ENCODE data around the gene CCSER2. TPM values are rescaled to one million over a fixed set of nuclear protein-coding genes. Genes with fewer than 3 reads are reported as not detected.
"Not testable (repeated sequence)": the region's sequence is repeated elsewhere in the genome, so short reads cannot be mapped to it uniquely, and the experiment has no call there.

Gene CCSER2
- total RNA-seq, 1 donor from 2014 or later = 52.3 TPM

DNA sequence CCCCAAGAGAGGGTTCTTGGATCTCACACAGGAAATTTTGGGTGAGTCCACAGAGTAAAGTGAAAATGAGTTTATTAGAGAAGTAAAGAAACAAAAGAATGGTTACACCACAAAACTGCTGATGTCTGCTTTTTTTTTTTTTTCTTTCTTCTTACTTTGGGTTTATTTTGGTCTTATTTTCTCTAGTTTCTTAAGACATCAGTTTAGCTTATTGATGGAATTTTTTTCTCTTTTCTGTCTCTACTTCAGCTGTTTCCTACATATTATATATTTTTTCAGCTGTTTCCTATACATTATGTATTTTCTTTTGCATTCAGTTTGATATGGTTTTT, 166.4 kb downstream of the CCSER2 start:
- Mint-ChIP-seq H3K27me3 (ENCODE audit: insufficient read depth) (no peaks in the 10 kb centered on the region), H3K27ac (no peak overlapping the region), H3K4me3 (no peak overlapping the region), H3K9me3 (no peaks in the 10 kb centered on the region), H3K36me3 (ENCODE audit: low read depth) (peaks cover 13% of the 10 kb centered on the region), H3K4me1 (ENCODE audit: low read depth) (no peaks in the 10 kb centered on the region)
- DNase-seq (ENCODE audit: low spot score) = no peak
- intact Hi-C loops (cut with micrococcal nuclease) = no loop called here

DNA sequence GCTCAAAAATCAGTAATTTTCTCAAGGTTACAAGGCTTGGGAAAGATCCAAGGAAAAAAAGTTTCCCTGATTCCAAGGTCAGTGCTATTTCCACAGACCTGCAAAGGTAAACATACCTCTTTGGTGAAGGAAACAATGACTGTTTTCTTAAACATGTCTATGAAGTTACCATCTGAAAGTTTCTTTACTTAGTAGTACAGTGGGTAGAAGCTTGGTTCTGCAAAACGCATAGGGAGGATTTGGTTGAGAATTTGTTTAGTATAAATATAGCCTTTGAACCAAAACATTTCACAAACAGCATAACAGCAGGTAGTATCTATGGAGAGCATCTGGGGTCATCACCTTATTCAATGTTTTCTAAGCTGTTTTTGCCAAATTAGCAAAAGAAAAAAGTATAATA, 169.6 kb downstream of the CCSER2 start:
- intact Hi-C loops (cut with micrococcal nuclease) = no loop called here
- Mint-ChIP-seq H3K27ac (no peak overlapping the region), H3K4me3 (no peak overlapping the region), H3K9me3 (no peaks in the 10 kb centered on the region), H3K4me1 (ENCODE audit: low read depth) (no peaks in the 10 kb centered on the region), H3K36me3 (ENCODE audit: low read depth) (peaks cover 5% of the 10 kb centered on the region), H3K27me3 (ENCODE audit: insufficient read depth) (no peaks in the 10 kb centered on the region)
- DNase-seq (ENCODE audit: low spot score) = no peak

DNA sequence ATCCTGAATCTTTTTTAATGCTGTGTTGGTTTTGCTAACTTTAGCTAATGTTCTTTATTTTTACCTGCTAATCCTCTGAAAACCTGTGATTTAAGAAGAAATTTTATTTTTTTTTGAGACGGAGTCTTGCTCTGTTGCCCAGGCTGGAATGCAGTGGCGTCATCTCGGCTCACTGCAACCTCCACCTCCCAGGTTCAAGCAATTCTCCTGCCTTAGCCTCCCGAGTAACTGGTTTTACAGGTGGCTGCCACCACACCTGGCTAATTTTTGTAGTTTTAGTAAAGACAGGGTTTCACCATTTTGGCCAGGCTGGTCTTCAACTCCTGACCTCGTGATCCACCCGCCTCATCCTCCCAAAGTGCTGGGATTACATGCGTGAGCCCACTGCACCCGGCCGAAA, 170.7 kb downstream of the CCSER2 start:
- H3K27me3 Mint-ChIP-seq (ENCODE audit: insufficient read depth); H3K4me3 Mint-ChIP-seq; DNase-seq (ENCODE audit: low spot score); H3K4me1 Mint-ChIP-seq (ENCODE audit: low read depth); H3K27ac Mint-ChIP-seq; H3K9me3 Mint-ChIP-seq; intact Hi-C loops (cut with micrococcal nuclease); H3K36me3 Mint-ChIP-seq (ENCODE audit: low read depth): not testable (repeated sequence)

- Mint-ChIP-seq H3K27ac (no peak overlapping the region), H3K36me3 (ENCODE audit: low read depth) (peaks cover 2% of the 10 kb centered on the region), H3K9me3 (no peaks in the 10 kb centered on the region), H3K4me1 (ENCODE audit: low read depth) (no peaks in the 10 kb centered on the region), H3K27me3 (ENCODE audit: insufficient read depth) (no peaks in the 10 kb centered on the region), H3K4me3 (no peak overlapping the region)
- DNase-seq (ENCODE audit: low spot score) = no peak
- intact Hi-C loops (cut with micrococcal nuclease) = no loop called here
Observed at GRCh38 chr10:84499846-84500245, 171.5 kb downstream of the CCSER2 start.

DNA sequence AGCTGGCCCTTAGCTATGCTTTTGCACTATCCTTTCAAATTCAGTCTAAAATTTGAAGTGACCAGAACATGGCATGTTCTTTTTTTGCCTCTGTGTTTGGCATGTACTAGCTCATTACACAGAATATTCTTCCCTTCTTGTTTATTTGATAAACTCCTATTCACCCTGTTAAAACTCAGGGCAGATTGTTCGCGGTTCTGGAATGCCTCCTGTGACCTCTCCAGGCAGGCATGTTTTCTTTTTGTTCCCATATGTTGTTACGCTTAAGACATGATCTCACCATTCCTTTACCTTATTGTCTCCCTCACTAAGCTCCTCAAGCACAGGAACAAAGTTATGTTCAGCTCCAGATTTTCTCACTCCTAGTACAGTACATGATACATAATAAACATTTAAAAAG, 181.7 kb downstream of the CCSER2 start:
- H3K27ac Mint-ChIP-seq = no peak overlapping the region
- H3K4me3 Mint-ChIP-seq = no peak overlapping the region
- intact Hi-C loops (cut with micrococcal nuclease) = no loop called here
- no peaks in the 10 kb centered on the region for H3K27me3 Mint-ChIP-seq (ENCODE audit: insufficient read depth)
- H3K9me3 Mint-ChIP-seq = no peaks in the 10 kb centered on the region
- H3K36me3 Mint-ChIP-seq (ENCODE audit: low read depth) = peaks cover 16% of the 10 kb centered on the region
- peaks cover 4% of the 10 kb centered on the region for H3K4me1 Mint-ChIP-seq (ENCODE audit: low read depth)
- no peak for DNase-seq (ENCODE audit: low spot score)

DNA sequence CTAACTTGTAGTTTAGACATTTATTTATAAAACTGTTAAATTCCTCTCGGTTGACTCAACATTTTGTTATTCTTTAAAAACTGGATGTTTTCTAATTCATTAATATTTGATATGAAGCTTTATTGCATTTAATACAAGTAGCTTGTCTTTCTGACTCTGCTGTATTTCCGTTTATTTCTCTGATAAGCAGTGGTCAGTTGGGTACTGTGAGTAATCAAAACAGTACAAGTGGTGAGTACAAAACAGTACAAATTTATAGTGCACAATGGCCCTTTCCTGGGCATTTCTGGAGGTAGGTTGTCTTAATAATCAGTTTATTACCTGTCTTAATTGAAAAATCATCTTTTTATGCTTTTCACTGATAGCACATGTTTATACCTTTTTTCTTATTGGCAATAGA, 182.7 kb downstream of the CCSER2 start:
- Mint-ChIP-seq H3K4me3 (no peak overlapping the region), H3K36me3 (ENCODE audit: low read depth) (peaks cover 20% of the 10 kb centered on the region)
- intact Hi-C loops (cut with micrococcal nuclease) = no loop called here

DNA sequence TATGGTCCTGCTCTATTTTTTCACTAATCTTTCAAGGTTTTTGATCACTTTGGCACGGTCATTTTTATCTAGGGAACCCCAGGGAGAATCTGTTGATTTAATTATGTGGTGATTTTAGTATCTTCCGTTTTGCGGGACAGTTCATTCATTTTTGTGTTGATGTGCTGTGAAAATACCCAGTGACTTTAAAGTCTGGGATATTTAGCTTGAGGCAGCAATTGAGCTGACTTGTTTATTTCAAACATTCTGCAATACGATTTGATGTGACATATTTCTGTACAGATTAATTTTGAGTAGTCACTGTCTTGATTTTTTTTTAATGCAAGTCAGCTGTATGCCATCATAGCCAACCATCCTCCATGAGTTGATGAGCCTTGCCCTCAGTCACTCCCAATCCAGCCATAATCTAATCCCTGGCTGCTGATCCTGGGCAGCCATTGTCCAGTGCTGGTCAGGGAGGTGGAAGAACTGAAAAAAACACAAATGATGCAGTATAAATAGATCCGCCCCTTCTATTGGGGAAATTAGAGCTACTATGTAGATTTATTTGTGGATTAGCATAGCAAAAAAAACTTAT, 183.4 kb downstream of the CCSER2 start:
- Mint-ChIP-seq H3K4me3 (no peak overlapping the region), H3K36me3 (ENCODE audit: low read depth) (peaks cover 23% of the 10 kb centered on the region), H3K9me3 (no peaks in the 10 kb centered on the region), H3K27me3 (ENCODE audit: insufficient read depth) (no peaks in the 10 kb centered on the region), H3K4me1 (ENCODE audit: low read depth) (peaks cover 4% of the 10 kb centered on the region), H3K27ac (no peak overlapping the region)
- no peak for DNase-seq (ENCODE audit: low spot score)
- intact Hi-C loops (cut with micrococcal nuclease) = no loop called here

More for the DNA sequence above, 182.7 kb downstream of the CCSER2 start:
- no peak for DNase-seq (ENCODE audit: low spot score)
- H3K9me3 Mint-ChIP-seq = no peaks in the 10 kb centered on the region
- H3K27ac Mint-ChIP-seq = no peak overlapping the region
- H3K27me3 Mint-ChIP-seq (ENCODE audit: insufficient read depth) = no peaks in the 10 kb centered on the region
- peaks cover 4% of the 10 kb centered on the region for H3K4me1 Mint-ChIP-seq (ENCODE audit: low read depth)

DNA sequence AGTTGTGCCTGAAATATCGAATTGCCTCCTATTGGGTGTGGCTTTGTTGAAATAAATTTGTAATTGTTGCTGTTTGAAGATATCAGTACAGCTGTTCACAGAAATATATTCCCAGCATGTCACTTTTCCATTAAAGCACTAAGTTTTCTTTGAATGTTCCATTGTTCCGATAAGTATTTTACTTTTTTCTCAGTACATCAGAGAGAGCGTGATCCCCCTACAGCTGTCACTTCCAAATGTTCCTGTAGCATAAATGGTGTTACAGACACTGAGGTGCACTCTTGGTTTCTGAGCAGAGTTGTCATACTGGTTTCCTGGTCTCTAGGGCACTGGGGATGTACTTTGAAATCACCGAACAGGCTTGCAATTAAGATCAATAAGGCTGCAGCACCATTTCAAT, 189.2 kb downstream of the CCSER2 start:
- Mint-ChIP-seq H3K4me3 (no peak overlapping the region), H3K27me3 (ENCODE audit: insufficient read depth) (no peaks in the 10 kb centered on the region), H3K9me3 (no peaks in the 10 kb centered on the region), H3K4me1 (ENCODE audit: low read depth) (peaks cover 4% of the 10 kb centered on the region), H3K36me3 (ENCODE audit: low read depth) (peaks cover 23% of the 10 kb centered on the region), H3K27ac (no peak overlapping the region)
- no peak for DNase-seq (ENCODE audit: low spot score)
- intact Hi-C loops (cut with micrococcal nuclease) = no loop called here

DNA sequence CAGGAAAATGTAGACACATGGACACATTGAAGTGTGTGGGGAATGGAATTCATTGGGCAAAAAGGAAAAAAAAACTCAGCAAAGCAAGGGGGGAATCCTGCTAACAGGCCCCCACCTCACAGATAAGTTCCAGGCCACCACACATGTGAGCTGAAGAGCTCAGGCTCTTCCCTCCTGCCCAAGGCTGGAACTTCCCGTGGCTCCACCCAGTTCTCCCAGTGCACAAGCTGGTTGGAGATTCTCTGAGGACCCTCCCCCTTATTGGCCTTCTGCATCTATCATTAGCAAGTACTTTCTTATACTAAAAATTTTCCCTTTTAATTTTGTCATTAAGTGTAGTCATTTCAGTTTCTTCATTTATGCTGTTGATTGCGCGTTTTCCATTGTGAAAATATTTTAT, 190.8 kb downstream of the CCSER2 start:
- Mint-ChIP-seq H3K4me1 (ENCODE audit: low read depth) (no peaks in the 10 kb centered on the region), H3K36me3 (ENCODE audit: low read depth) (peaks cover 13% of the 10 kb centered on the region), H3K27ac (no peak overlapping the region), H3K9me3 (no peaks in the 10 kb centered on the region), H3K27me3 (ENCODE audit: insufficient read depth) (no peaks in the 10 kb centered on the region), H3K4me3 (no peak overlapping the region)
- DNase-seq (ENCODE audit: low spot score) = no peak
- intact Hi-C loops (cut with micrococcal nuclease) = no loop called here

GRCh38 chr10:84521013-84521412, 192.6 kb downstream of the CCSER2 start:
- peaks cover 7% of the 10 kb centered on the region for H3K36me3 Mint-ChIP-seq (ENCODE audit: low read depth)
- peaks cover 13% of the 10 kb centered on the region for H3K9me3 Mint-ChIP-seq
- no peaks in the 10 kb centered on the region for H3K4me1 Mint-ChIP-seq (ENCODE audit: low read depth)
- no peaks in the 10 kb centered on the region for H3K27me3 Mint-ChIP-seq (ENCODE audit: insufficient read depth)
- H3K27ac Mint-ChIP-seq = no peak overlapping the region
- H3K4me3 Mint-ChIP-seq = no peak overlapping the region
- intact Hi-C loops (cut with micrococcal nuclease) = no loop called here
- no peak for DNase-seq (ENCODE audit: low spot score)

GRCh38 chr10:84521468-84521867, 193.1 kb downstream of the CCSER2 start:
- H3K27me3 Mint-ChIP-seq (ENCODE audit: insufficient read depth) = no peaks in the 10 kb centered on the region
- H3K4me1 Mint-ChIP-seq (ENCODE audit: low read depth) = no peaks in the 10 kb centered on the region
- intact Hi-C loops (cut with micrococcal nuclease) = no loop called here
- no peak for DNase-seq (ENCODE audit: low spot score)
- peaks cover 18% of the 10 kb centered on the region for H3K9me3 Mint-ChIP-seq
- no peak overlapping the region for H3K27ac Mint-ChIP-seq
- peaks cover 4% of the 10 kb centered on the region for H3K36me3 Mint-ChIP-seq (ENCODE audit: low read depth)
- H3K4me3 Mint-ChIP-seq = no peak overlapping the region

DNA sequence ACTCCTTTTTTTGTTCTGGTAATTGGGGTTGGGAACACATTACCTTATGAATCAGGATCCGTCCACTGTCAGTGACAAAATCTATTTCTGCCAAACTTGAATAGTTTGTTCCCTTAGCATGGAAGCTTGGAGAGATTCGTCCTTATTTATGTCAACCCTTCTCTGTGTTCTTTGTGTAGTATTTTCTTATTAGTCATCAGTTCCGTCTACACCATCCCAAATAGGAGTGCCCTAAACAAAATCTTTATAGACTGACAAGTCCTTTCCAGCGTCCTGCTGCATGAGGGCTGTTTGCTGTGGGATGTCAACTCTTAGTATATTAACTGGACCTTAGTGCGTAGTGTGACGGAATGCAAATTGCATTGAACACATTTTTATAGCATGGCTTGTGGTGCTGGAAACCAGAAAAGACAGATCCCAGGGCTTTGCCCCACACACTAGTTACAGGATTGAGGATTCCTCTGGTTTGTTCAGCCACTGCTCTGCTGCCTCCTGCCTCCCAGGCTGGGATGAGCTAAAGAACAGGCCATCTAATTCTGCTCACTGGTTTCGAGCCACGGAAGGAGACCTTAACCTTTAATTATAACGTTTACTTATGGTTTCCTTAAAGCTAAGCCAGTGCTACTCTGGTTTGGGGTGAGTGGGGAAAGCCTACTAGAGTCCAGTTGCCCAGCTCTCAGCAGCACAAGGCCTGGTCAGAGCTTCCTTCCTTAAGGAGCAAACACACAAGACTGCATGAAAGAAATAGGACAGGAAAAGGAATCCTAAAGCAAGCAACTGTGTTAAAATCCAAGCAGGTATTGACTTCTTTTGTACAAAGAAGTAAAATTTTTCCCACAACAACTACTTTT, 194.4 kb downstream of the CCSER2 start:
- peaks cover 2% of the 10 kb centered on the region for H3K36me3 Mint-ChIP-seq (ENCODE audit: low read depth)
- H3K4me1 Mint-ChIP-seq (ENCODE audit: low read depth) = no peaks in the 10 kb centered on the region
- intact Hi-C loops (cut with micrococcal nuclease) = no loop called here
- H3K27me3 Mint-ChIP-seq (ENCODE audit: insufficient read depth) = no peaks in the 10 kb centered on the region
- DNase-seq (ENCODE audit: low spot score) = no peak
- no peak overlapping the region for H3K27ac Mint-ChIP-seq
- no peak overlapping the region for H3K4me3 Mint-ChIP-seq
- H3K9me3 Mint-ChIP-seq = peaks cover 22% of the 10 kb centered on the region

DNA sequence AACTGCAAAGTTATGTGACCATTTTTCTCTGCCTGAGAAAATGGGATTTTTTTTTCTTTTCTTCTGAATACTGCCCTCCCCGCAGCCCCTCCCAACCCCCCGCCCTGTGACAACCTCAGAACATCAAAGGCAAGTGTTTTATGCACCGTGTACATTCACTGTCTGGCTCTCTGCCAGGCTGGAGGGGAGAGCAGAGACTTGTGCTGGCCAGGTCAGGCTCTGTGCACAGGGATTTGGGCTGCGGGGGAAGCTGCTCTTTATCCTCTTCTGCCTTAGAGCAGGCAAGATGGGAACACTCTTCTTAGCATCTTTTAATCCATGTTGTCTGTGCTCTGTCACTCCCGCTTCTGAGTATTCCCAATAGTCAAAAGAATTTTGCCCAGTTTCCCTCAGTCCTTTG, 195.1 kb downstream of the CCSER2 start:
- no peak overlapping the region for H3K4me3 Mint-ChIP-seq
- H3K36me3 Mint-ChIP-seq (ENCODE audit: low read depth) = peaks cover 2% of the 10 kb centered on the region
- intact Hi-C loops (cut with micrococcal nuclease) = no loop called here
- H3K4me1 Mint-ChIP-seq (ENCODE audit: low read depth) = no peaks in the 10 kb centered on the region
- no peak overlapping the region for H3K27ac Mint-ChIP-seq
- peaks cover 2% of the 10 kb centered on the region for H3K27me3 Mint-ChIP-seq (ENCODE audit: insufficient read depth)
- no peak for DNase-seq (ENCODE audit: low spot score)
- H3K9me3 Mint-ChIP-seq = peaks cover 22% of the 10 kb centered on the region
